ENCODE measurements around the gene OR51A4.
"Not testable (repeated sequence)": the region's sequence is repeated elsewhere in the genome, so short reads cannot be mapped to it uniquely, and the experiment has no call there.

OR51A4 gene

GRCh38 chr11:4947505-4947904 lies at the start of gene OR51A4:
Gene OR51A4, minus strand, starts transcription at chr11:4947605. Its CDS starts 505 bp downstream, at chr11:4947100.
- DNase-seq: no peak

- no peak for DNase-seq
Observed at GRCh38 chr11:4994551-4994950, 47.1 kb upstream of the OR51A4 start, which contains the start of gene OR51L1. Gene OR51L1, plus strand, starts transcription at chr11:4994851. Its CDS starts 4,132 bp downstream, at chr11:4998983.

GRCh38 chr11:4991060-4991459 lies 43.7 kb upstream of the OR51A4 start:
- no peak for DNase-seq

GRCh38 chr11:4983841-4984240 lies 36.4 kb upstream of the OR51A4 start:
- no peak for DNase-seq

GRCh38 chr11:4982678-4983077 lies 35.3 kb upstream of the OR51A4 start:
- DNase-seq: no peak

- no peak for DNase-seq
Observed at GRCh38 chr11:4979036-4979435, 31.6 kb upstream of the OR51A4 start.

- DNase-seq: no peak
Observed at GRCh38 chr11:4975436-4975835, 28.0 kb upstream of the OR51A4 start.

- no peak for DNase-seq
Observed at GRCh38 chr11:4962816-4963215, 15.4 kb upstream of the OR51A4 start.

GRCh38 chr11:4960877-4961276 lies 13.5 kb upstream of the OR51A4 start:
- no peak for DNase-seq

GRCh38 chr11:4957396-4957795 lies 10.0 kb upstream of the OR51A4 start:
- DNase-seq: no peak

GRCh38 chr11:4955613-4956012 lies 8.2 kb upstream of the OR51A4 start, which contains the start of gene OR51A2:
Gene OR51A2, minus strand, starts transcription at chr11:4955713. Its CDS starts 0 bp downstream, at chr11:4955713.
- not testable (repeated sequence) for DNase-seq

- DNase-seq: no peak
Observed at GRCh38 chr11:4936745-4937144, 10.7 kb downstream of the OR51A4 start.

- DNase-seq: no peak
Observed at GRCh38 chr11:4932751-4933150, 14.7 kb downstream of the OR51A4 start.

GRCh38 chr11:4926608-4927007 lies 20.8 kb downstream of the OR51A4 start:
- no peak for DNase-seq

GRCh38 chr11:4924239-4924638 lies 23.2 kb downstream of the OR51A4 start, which contains the start of gene OR51G1:
Gene OR51G1, minus strand, starts transcription at chr11:4924339. Its CDS starts 0 bp downstream, at chr11:4924339.
- DNase-seq: no peak

- no peak for DNase-seq
Observed at GRCh38 chr11:4922304-4922703, 25.1 kb downstream of the OR51A4 start.

GRCh38 chr11:4921796-4922195 lies 25.6 kb downstream of the OR51A4 start:
- DNase-seq: no peak

- no peak for DNase-seq
Observed at GRCh38 chr11:4919250-4919649, 28.2 kb downstream of the OR51A4 start, which contains the start of gene OR51G2. Gene OR51G2, minus strand, starts transcription at chr11:4919350. Its CDS starts 3,687 bp downstream, at chr11:4915663.

GRCh38 chr11:4916581-4916980 lies 30.8 kb downstream of the OR51A4 start:
- DNase-seq: no peak

GRCh38 chr11:4903484-4903883 lies 43.9 kb downstream of the OR51A4 start, which contains the start of gene OR51A7:
Gene OR51A7, plus strand, starts transcription at chr11:4903783. Its CDS starts 3,587 bp downstream, at chr11:4907370.
- no peak for DNase-seq

Data from GDM1 (cell line).